Uterus (tissue), 4 donors: ENCODE measurements around the gene GAS7. TPM values are rescaled to one million over a fixed set of nuclear protein-coding genes. Genes with fewer than 3 reads are reported as not detected.
A peak's percentile ranks its signal among the peaks of the same experiment; 100 is the strongest.

Experiments used
- DNase-seq, 2 donors: peaks; one replicate each; pipeline ENCODE4 v3.0.0-alpha.2; 2019 to 2020
- H3K27ac ChIP-seq, 2 donors: fragments of 200-600 bp; sonication (generic); 1 replicate in 1 of 2; 2 replicates in 1 of 2; pipeline ENCODE4 v1.5.1; 2016 to 2018
- H3K27me3 ChIP-seq, 2 donors: fragments of 200-600 bp; sonication (generic); one replicate each; pipeline ENCODE4 v1.5.1; 2018 to 2019; ENCODE audit warnings: control low read depth in 1 of 2
- H3K36me3 ChIP-seq, 2 donors: fragments of 200-600 bp; sonication (generic); one replicate each; pipeline ENCODE4 v1.5.1; 2019; ENCODE audit warnings: control low read depth in 1 of 2
- H3K4me1 ChIP-seq, 2 donors: fragments of 200-600 bp; sonication (generic); one replicate each; pipeline ENCODE4 v1.5.1; 2018 to 2019; ENCODE audit warnings: control low read depth in 1 of 2
- H3K4me3 ChIP-seq, 2 donors: fragments of 200-600 bp; sonication (generic); 1 replicate in 1 of 2; 2 replicates in 1 of 2; pipeline ENCODE4 v1.5.1; 2018 to 2019; ENCODE audit warnings: mild to moderate bottlenecking in 1 of 2
- H3K9me3 ChIP-seq, 2 donors: fragments of 200-600 bp; sonication (generic); one replicate each; pipeline ENCODE4 v1.5.1; 2019; ENCODE audit warnings: control low read depth in 1 of 2
- CTCF ChIP-seq, 4 experiments: fragments of 200-600 bp in 2 of 4; fragments of 450-650 bp in 2 of 4; sonication (generic) in 2 of 4; IDR thresholded peaks; one replicate each; pipeline ENCODE4 v1.5.1; 2016 to 2019; ENCODE audit warnings: antibody characterized with exemption in 4 of 4, mild to moderate bottlenecking in 2 of 4, moderate library complexity in 1 of 4
- POLR2A ChIP-seq, 2 donors: fragments of 450-650 bp; IDR thresholded peaks; one replicate each; pipeline ENCODE4 v1.6.1; 2016; ENCODE audit warnings: antibody characterized with exemption in 2 of 2, mild to moderate bottlenecking in 1 of 2, moderate library complexity in 1 of 2
- intact Hi-C: fragments of 100-400 bp; cut with DNase I; formaldehyde crosslinking; loops from one replicate; pipeline ENCODE4 v1.15.1; 2023; ENCODE audit warnings: low total_unique reads
- total RNA-seq, 4 donors: library from RNA; depleted of rRNA in 3 of 4; stranded (reverse); fragments of >200 nt in 3 of 4; gene quantifications; one replicate each; pipeline versions ENCODE4 v1.1.0 to v1.2.4, GENCODE V29; 2014 to 2023
- donor health status: DM: yes; HTN: yes; CAD: no.

Gene GAS7
- total RNA-seq, 4 donors from 2014 or later = 12.8 to 95.9 (median 40.8) TPM

GRCh38 chr17:10177913-10178505 is 20.4 kb downstream of the GAS7 start:
- intact Hi-C loops = no loop called here
- H3K4me3 ChIP-seq = no peak overlapping the region
- H3K36me3 ChIP-seq = no peaks in the 10 kb centered on the region
- H3K9me3 ChIP-seq = no peaks in the 10 kb centered on the region
- TF ChIP-seq CTCF (IDR thresholded peaks at IDR 0.05) (no peak), POLR2A (IDR thresholded peaks at IDR 0.05) (no peak)
- H3K27me3 ChIP-seq = no peaks in the 10 kb centered on the region
- DNase-seq = no peak
- peaks cover 0 to 5% of the 10 kb centered on the region in 2 donors for H3K4me1 ChIP-seq
- H3K27ac ChIP-seq = peak overlapping the region in 1 of 2 donors; percentile 41

GRCh38 chr17:10177131-10177912 is 21.1 kb downstream of the GAS7 start:
- Histone ChIP-seq H3K27ac (no peak overlapping the region), H3K9me3 (no peaks in the 10 kb centered on the region), H3K36me3 (no peaks in the 10 kb centered on the region), H3K4me1 (peaks cover 5% of the 10 kb centered on the region in 2 donors), H3K4me3 (no peak overlapping the region), H3K27me3 (no peaks in the 10 kb centered on the region)
- no peak for DNase-seq
- TF ChIP-seq POLR2A (IDR thresholded peaks at IDR 0.05) = no peak
- no peak for TF ChIP-seq CTCF (IDR thresholded peaks at IDR 0.05)
- intact Hi-C loops = no loop called here

- Histone ChIP-seq H3K36me3 (no peaks in the 10 kb centered on the region), H3K4me3 (no peak overlapping the region), H3K9me3 (no peaks in the 10 kb centered on the region), H3K27me3 (no peaks in the 10 kb centered on the region), H3K27ac (no peak overlapping the region), H3K4me1 (peaks cover 8 to 14% of the 10 kb centered on the region in 2 donors)
- no peak for DNase-seq
- intact Hi-C loops = no loop called here
- TF ChIP-seq CTCF (IDR thresholded peaks at IDR 0.05) (no peak), POLR2A (IDR thresholded peaks at IDR 0.05) (no peak)
Observed at GRCh38 chr17:10173913-10174312, 24.5 kb downstream of the GAS7 start.

GRCh38 chr17:10172778-10173177 is 25.6 kb downstream of the GAS7 start:
- peaks cover 8 to 10% of the 10 kb centered on the region in 2 donors for H3K4me1 ChIP-seq
- no peak overlapping the region for H3K4me3 ChIP-seq
- no peak for DNase-seq
- no peaks in the 10 kb centered on the region for H3K27me3 ChIP-seq
- no peak for TF ChIP-seq CTCF (IDR thresholded peaks at IDR 0.05)
- TF ChIP-seq POLR2A (IDR thresholded peaks at IDR 0.05) = no peak
- H3K9me3 ChIP-seq = no peaks in the 10 kb centered on the region
- H3K27ac ChIP-seq = no peak overlapping the region
- H3K36me3 ChIP-seq = no peaks in the 10 kb centered on the region
- intact Hi-C loops = no loop called here

- intact Hi-C loops = no loop called here
- TF ChIP-seq CTCF (IDR thresholded peaks at IDR 0.05) (no peak), POLR2A (IDR thresholded peaks at IDR 0.05) (no peak)
- Histone ChIP-seq H3K27ac (peak overlapping the region; percentile 65 to 72), H3K4me1 (peaks cover 8 to 9% of the 10 kb centered on the region in 2 donors), H3K4me3 (no peak overlapping the region), H3K36me3 (no peaks in the 10 kb centered on the region), H3K9me3 (no peaks in the 10 kb centered on the region), H3K27me3 (no peaks in the 10 kb centered on the region)
- no peak for DNase-seq
Observed at GRCh38 chr17:10172241-10172741, 26.1 kb downstream of the GAS7 start.
